Right cardiac atrium (tissue), 5 donors: ENCODE measurements around the gene CNR2. TPM values are rescaled to one million over a fixed set of nuclear protein-coding genes. Genes with fewer than 3 reads are reported as not detected.
"Not testable (repeated sequence)": the region's sequence is repeated elsewhere in the genome, so short reads cannot be mapped to it uniquely, and the experiment has no call there.

ENCODE experiments used
- ATAC-seq, 2 donors: fragments of 200-7000 bp; cut with Tn5 transposase; one replicate each; pipeline versions ENCODE4 v1.8.0 to v1.9.1; 2020; ENCODE audit warnings: moderate library complexity in 2 of 2, mild to moderate bottlenecking in 1 of 2
- DNase-seq, 3 donors: peaks; one replicate each; pipeline ENCODE4 v3.0.0-alpha.2; 2020
- H3K27ac ChIP-seq: one replicate; pipeline ENCODE4 v1.5.1; 2013; ENCODE audit warnings: mild to moderate bottlenecking, low read length, control low read depth, moderate library complexity
- H3K27me3 ChIP-seq: one replicate; pipeline ENCODE4 v1.6.1; 2013; ENCODE audit not compliant: control insufficient read depth, insufficient read depth
- H3K4me1 ChIP-seq: one replicate; pipeline ENCODE4 v1.6.1; 2013; ENCODE audit warnings: low read length; ENCODE audit not compliant: control insufficient read depth, insufficient read depth
- H3K4me3 ChIP-seq: one replicate; pipeline ENCODE4 v1.5.1; 2013; ENCODE audit warnings: low read length, control low read depth
- H3K9me3 ChIP-seq: one replicate; pipeline ENCODE4 v1.6.1; 2013; ENCODE audit warnings: low read length; ENCODE audit not compliant: control insufficient read depth
- WGBS: extraction: QIAGEN DNeasy Blood & Tissue Kit; methylation state at CpG from one replicate; pipeline ENCODE4 v1.1.7; 2013; 5-methylcytosine and 5-hydroxymethylcytosine counted together
- intact Hi-C, 4 donors: fragments of 100-400 bp; cut with DNase I; formaldehyde crosslinking; loops; one replicate each; pipeline versions ENCODE4 v1.11.0 to v1.14.0; 2022 to 2023
- polyA plus RNA-seq: library from polyadenylated mRNA; stranded (reverse); fragments of 200-250 nt; gene quantifications from one replicate; pipeline ENCODE4 v1.2.3, GENCODE V29; 2013
- total RNA-seq, 4 donors: library from RNA; stranded (reverse); fragmentation: NEBNext Ultra II Directional; extraction: Animal tissue kit (Norgen Biotek cat#: 25700); gene quantifications; one replicate each; pipeline ENCODE4 v1.2.1, GENCODE V29; 2021
- donor health status: healthy with polysubstance abuse.
- donor health status: DM: no; HTN: yes; CAD: no.
- donor health status: DM: no; HTN: no; CAD: no.
- donor health status: DM: no; HTN: yes; CAD: no; lungs with severe emphysema.
- donor health status: DM: yes; HTN: yes; CAD: no.

The CNR2 gene
- total and polyA plus RNA-seq, 5 donors, result not detected

- no peaks in the 10 kb centered on the region for H3K4me1 ChIP-seq
- H3K27me3 ChIP-seq, result no peaks in the 10 kb centered on the region
- no peak for DNase-seq
- H3K9me3 ChIP-seq, result no peaks in the 10 kb centered on the region
- H3K4me3 ChIP-seq, result no peak overlapping the region
- WGBS, result 58% methylated on average over 6 of the region's 6 CpGs
- intact Hi-C loops, result no loop called here
- no peak overlapping the region for H3K27ac ChIP-seq
- ATAC-seq, result no peak
Measured at GRCh38 chr1:23903754-23904153, 9.4 kb downstream of the CNR2 start.

- Histone ChIP-seq H3K9me3 (no peaks in the 10 kb centered on the region), H3K27me3 (no peaks in the 10 kb centered on the region), H3K27ac (no peak overlapping the region), H3K4me1 (no peaks in the 10 kb centered on the region), H3K4me3 (peak overlapping the region; percentile 33)
- intact Hi-C loops, result no loop called here
- peak in 1 of 3 donors; percentile 55 for DNase-seq
- WGBS, result 15% methylated on average over 92 of the region's 92 CpGs
- peak; percentile 45 to 65 for ATAC-seq
Measured at GRCh38 chr1:23902321-23903278, 10.6 kb downstream of the CNR2 start.

GRCh38 chr1:23900017-23900416 is 13.1 kb downstream of the CNR2 start:
- DNase-seq, H3K27me3 ChIP-seq, H3K4me3 ChIP-seq, H3K27ac ChIP-seq, H3K9me3 ChIP-seq, intact Hi-C loops, ATAC-seq, H3K4me1 ChIP-seq: not testable (repeated sequence)
- 63% methylated on average over 8 of the region's 8 CpGs for WGBS

- intact Hi-C loops, result no loop called here
- H3K9me3 ChIP-seq, result no peaks in the 10 kb centered on the region
- H3K27me3 ChIP-seq, result no peaks in the 10 kb centered on the region
- DNase-seq (no peak), ATAC-seq (no peak)
- WGBS, result 60% methylated on average over 3 of the region's 3 CpGs
- no peaks in the 10 kb centered on the region for H3K4me1 ChIP-seq
- no peak overlapping the region for H3K4me3 ChIP-seq
- H3K27ac ChIP-seq, result no peak overlapping the region
Measured at GRCh38 chr1:23899070-23899469, 14.1 kb downstream of the CNR2 start.

GRCh38 chr1:23897083-23897482 is 16.1 kb downstream of the CNR2 start:
- Histone ChIP-seq H3K27me3 (no peaks in the 10 kb centered on the region), H3K9me3 (no peaks in the 10 kb centered on the region), H3K27ac (no peak overlapping the region), H3K4me3 (no peak overlapping the region), H3K4me1 (no peaks in the 10 kb centered on the region)
- DNase-seq (no peak), ATAC-seq (no peak)
- intact Hi-C loops, result no loop called here
- 78% methylated on average over 6 of the region's 6 CpGs for WGBS

- ATAC-seq (no peak), DNase-seq (no peak)
- no peak overlapping the region for H3K27ac ChIP-seq
- 39% methylated on average over 3 of the region's 3 CpGs for WGBS
- intact Hi-C loops, result no loop called here
- H3K27me3 ChIP-seq, result no peaks in the 10 kb centered on the region
- no peaks in the 10 kb centered on the region for H3K4me1 ChIP-seq
- no peaks in the 10 kb centered on the region for H3K9me3 ChIP-seq
- H3K4me3 ChIP-seq, result no peak overlapping the region
Measured at GRCh38 chr1:23896491-23896890, 16.7 kb downstream of the CNR2 start.

- intact Hi-C loops, result no loop called here
- 71% methylated on average over 4 of the region's 4 CpGs for WGBS
- ATAC-seq (no peak), DNase-seq (no peak)
- H3K27ac ChIP-seq, result no peak overlapping the region
- no peaks in the 10 kb centered on the region for H3K9me3 ChIP-seq
- H3K4me1 ChIP-seq, result no peaks in the 10 kb centered on the region
- H3K27me3 ChIP-seq, result no peaks in the 10 kb centered on the region
- H3K4me3 ChIP-seq, result no peak overlapping the region
Measured at GRCh38 chr1:23895993-23896392, 17.2 kb downstream of the CNR2 start.

- H3K4me1 ChIP-seq, result no peaks in the 10 kb centered on the region
- intact Hi-C loops, result no loop called here
- 76% methylated on average over 5 of the region's 5 CpGs for WGBS
- H3K27ac ChIP-seq, result no peak overlapping the region
- no peak for DNase-seq
- no peak overlapping the region for H3K4me3 ChIP-seq
- no peaks in the 10 kb centered on the region for H3K9me3 ChIP-seq
- ATAC-seq, result no peak
- H3K27me3 ChIP-seq, result no peaks in the 10 kb centered on the region
Measured at GRCh38 chr1:23895082-23895481, 18.1 kb downstream of the CNR2 start.

GRCh38 chr1:23889074-23889473 is 24.1 kb downstream of the CNR2 start:
- DNase-seq (no peak), ATAC-seq (no peak)
- WGBS, result 83% methylated on average over 5 of the region's 5 CpGs
- Histone ChIP-seq H3K27ac (no peak overlapping the region), H3K4me3 (no peak overlapping the region), H3K4me1 (no peaks in the 10 kb centered on the region), H3K27me3 (no peaks in the 10 kb centered on the region), H3K9me3 (no peaks in the 10 kb centered on the region)
- intact Hi-C loops, result no loop called here

GRCh38 chr1:23885222-23885621 is 27.9 kb downstream of the CNR2 start:
- DNase-seq (no peak), ATAC-seq (no peak)
- intact Hi-C loops, result no loop called here
- WGBS, result 74% methylated on average over 4 of the region's 4 CpGs
- Histone ChIP-seq H3K27ac (no peak overlapping the region), H3K4me1 (no peaks in the 10 kb centered on the region), H3K4me3 (no peak overlapping the region), H3K27me3 (no peaks in the 10 kb centered on the region), H3K9me3 (no peaks in the 10 kb centered on the region)

- no peak for ATAC-seq
- no peaks in the 10 kb centered on the region for H3K4me1 ChIP-seq
- 57% methylated on average over 4 of the region's 4 CpGs for WGBS
- no peak overlapping the region for H3K27ac ChIP-seq
- H3K9me3 ChIP-seq, result peaks cover 3% of the 10 kb centered on the region
- H3K27me3 ChIP-seq, result no peaks in the 10 kb centered on the region
- H3K4me3 ChIP-seq, result no peak overlapping the region
- intact Hi-C loops, result no loop called here
- no peak for DNase-seq
Measured at GRCh38 chr1:23882746-23883145, 30.4 kb downstream of the CNR2 start.
